Left ventricle myocardium inferior (tissue), 1 donor: ENCODE results near the gene HTD2. TPM values are rescaled to one million over a fixed set of nuclear protein-coding genes. Genes with fewer than 3 reads are reported as not detected.
"Not testable (repeated sequence)": the region's sequence is repeated elsewhere in the genome, so short reads cannot be mapped to it uniquely, and the experiment has no call there.

ENCODE experiments used
- DNase-seq: peaks from one replicate; pipeline ENCODE4 v3.0.0-alpha.2; 2020
- H3K27ac ChIP-seq: fragments of 200-600 bp; replicated peaks from 2 replicates; pipeline ENCODE4 v1.8.0; 2021
- H3K27me3 ChIP-seq: fragments of 200-600 bp; 2 replicates; pipeline ENCODE4 v1.8.0; 2021; ENCODE audit warnings: low read depth
- H3K36me3 ChIP-seq: fragments of 200-600 bp; 2 replicates; pipeline ENCODE4 v1.8.0; 2021
- H3K4me1 ChIP-seq: fragments of 200-600 bp; 2 replicates; pipeline ENCODE4 v1.8.0; 2021
- H3K4me3 ChIP-seq: fragments of 200-600 bp; 2 replicates; pipeline ENCODE4 v1.8.0; 2021; ENCODE audit warnings: mild to moderate bottlenecking, moderate library complexity
- H3K9me3 ChIP-seq: fragments of 200-600 bp; replicated peaks from 2 replicates; pipeline ENCODE4 v1.8.0; 2021
- intact Hi-C: fragments of 100-400 bp; cut with micrococcal nuclease; formaldehyde crosslinking; loops from one replicate; pipeline ENCODE4 v1.11.0; 2022
- total RNA-seq: library from RNA; stranded (reverse); fragmentation: NEBNext Ultra II Directional; extraction: Animal tissue kit (Norgen Biotek cat#: 25700); gene quantifications from one replicate; pipeline ENCODE4 v1.2.1, GENCODE V29; 2021
- TF ChIP-seq, protein P1 (sequence below): fragments of 200-600 bp; IDR thresholded peaks from 2 replicates; pipeline ENCODE4 v1.8.0; 2021; ENCODE audit warnings: antibody characterized with exemption, mild to moderate bottlenecking, borderline replicate concordance
- donor health status: DM: no; HTN: yes; CAD: no; lungs with severe emphysema.

The HTD2 gene
- total RNA-seq, 1 donor from 2014 or later, result 13.0 TPM

DNA sequence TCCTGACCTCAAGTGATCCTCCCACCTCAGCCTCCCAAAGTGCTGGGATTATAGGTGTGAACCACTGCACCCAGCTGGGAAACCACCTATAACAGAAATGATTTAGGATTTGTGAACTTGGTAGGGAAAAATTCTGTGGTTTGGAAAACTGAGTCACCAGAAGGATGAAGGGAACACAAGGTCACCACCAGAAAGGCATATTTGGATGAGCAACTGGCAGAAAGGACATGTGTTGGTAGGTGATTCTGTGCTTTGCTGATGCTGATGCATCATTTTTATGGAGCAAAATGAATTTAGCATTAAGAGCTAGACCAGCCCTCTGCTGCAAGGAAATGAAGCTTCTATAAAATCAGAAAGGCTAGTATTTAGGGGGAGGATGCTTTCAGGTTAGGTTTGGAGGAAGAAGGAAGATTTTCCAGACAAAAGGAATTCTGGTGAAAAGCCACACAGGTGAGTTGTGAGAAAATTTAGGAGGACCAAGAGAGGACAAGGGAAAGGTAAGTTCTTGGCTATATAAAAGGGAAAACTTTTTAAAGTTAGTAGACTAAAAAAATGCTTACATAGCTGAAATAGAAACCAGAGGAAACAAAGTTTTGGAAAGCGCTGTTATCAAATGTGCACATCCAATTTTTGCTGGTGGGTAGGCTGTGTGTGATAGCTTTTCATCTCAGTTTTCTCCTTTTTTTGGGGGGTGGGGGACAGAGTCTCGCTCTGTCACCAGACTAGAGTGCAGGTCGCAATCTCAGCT is 30.0 kb downstream of the HTD2 start:
- intact Hi-C loops, result loop anchor here (5.0 to 10.0 kb wide), 2 partner anchors 71 to 158 kb away; partner anchors contain the start of gene KCTD6
- no peaks in the 10 kb centered on the region for H3K27me3 ChIP-seq

DNA sequence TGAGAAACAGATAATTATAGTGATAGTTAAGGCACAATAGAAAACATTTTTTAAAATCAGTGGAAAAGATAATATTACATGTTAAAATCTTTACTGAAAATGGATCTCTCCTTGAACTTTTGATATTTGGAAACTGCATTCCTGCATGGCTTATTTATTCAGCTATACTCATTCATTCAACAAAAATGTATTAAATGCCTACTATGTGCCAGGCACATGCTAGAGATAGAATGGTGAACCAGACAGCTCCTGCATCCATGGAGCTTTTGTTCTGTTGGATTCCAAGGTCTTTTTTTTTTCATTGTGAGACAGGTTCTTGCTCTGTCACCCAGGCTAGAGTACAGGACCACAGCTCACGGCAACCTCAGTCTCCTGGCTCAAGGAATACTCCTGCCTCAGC is 30.9 kb downstream of the HTD2 start:
- H3K9me3 ChIP-seq, result no peaks in the 10 kb centered on the region
- no peak overlapping the region for H3K27ac ChIP-seq
- H3K36me3 ChIP-seq, result peaks cover 22% of the 10 kb centered on the region
- TF ChIP-seq, protein P1, sequence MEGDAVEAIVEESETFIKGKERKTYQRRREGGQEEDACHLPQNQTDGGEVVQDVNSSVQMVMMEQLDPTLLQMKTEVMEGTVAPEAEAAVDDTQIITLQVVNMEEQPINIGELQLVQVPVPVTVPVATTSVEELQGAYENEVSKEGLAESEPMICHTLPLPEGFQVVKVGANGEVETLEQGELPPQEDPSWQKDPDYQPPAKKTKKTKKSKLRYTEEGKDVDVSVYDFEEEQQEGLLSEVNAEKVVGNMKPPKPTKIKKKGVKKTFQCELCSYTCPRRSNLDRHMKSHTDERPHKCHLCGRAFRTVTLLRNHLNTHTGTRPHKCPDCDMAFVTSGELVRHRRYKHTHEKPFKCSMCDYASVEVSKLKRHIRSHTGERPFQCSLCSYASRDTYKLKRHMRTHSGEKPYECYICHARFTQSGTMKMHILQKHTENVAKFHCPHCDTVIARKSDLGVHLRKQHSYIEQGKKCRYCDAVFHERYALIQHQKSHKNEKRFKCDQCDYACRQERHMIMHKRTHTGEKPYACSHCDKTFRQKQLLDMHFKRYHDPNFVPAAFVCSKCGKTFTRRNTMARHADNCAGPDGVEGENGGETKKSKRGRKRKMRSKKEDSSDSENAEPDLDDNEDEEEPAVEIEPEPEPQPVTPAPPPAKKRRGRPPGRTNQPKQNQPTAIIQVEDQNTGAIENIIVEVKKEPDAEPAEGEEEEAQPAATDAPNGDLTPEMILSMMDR, result no peak
- intact Hi-C loops, result loop anchor here (5.0 to 10.0 kb wide), 2 partner anchors 70 to 158 kb away; partner anchors contain the start of gene KCTD6
- H3K4me1 ChIP-seq, result peaks cover 39% of the 10 kb centered on the region
- no peak for DNase-seq
- no peak overlapping the region for H3K4me3 ChIP-seq
- H3K27me3 ChIP-seq, result no peaks in the 10 kb centered on the region

More for the DNA sequence above, 30.0 kb downstream of the HTD2 start:
- Histone ChIP-seq H3K4me1 (peaks cover 43% of the 10 kb centered on the region), H3K36me3 (peaks cover 14% of the 10 kb centered on the region), H3K4me3 (no peak overlapping the region), H3K9me3 (no peaks in the 10 kb centered on the region), H3K27ac (peak overlapping the region; percentile 78)
- TF ChIP-seq, protein P1, result no peak
- no peak for DNase-seq

DNA sequence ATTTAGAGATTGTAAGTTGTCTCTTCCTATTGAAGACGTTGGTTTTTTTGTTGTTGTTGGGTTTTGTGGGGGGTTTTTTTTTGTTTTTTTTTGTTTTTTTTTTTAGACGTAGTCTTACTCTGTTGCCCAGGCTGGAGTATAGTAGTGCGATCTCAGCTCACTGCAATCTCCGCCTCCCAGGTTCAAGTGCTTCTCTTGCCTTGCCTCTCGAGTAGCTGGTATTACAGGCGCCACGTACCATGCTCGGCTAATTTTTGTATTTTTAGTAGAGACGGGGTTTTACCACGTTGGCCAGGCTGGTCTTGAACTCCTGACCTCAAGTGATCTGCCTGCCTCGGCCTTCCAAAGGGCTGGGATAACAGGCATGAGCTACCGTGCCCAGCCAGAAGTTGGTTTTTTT is 32.8 kb downstream of the HTD2 start:
- H3K27ac ChIP-seq, H3K9me3 ChIP-seq, H3K27me3 ChIP-seq, DNase-seq, H3K4me3 ChIP-seq: not testable (repeated sequence)
- Histone ChIP-seq H3K36me3 (peaks cover 25% of the 10 kb centered on the region), H3K4me1 (peaks cover 24% of the 10 kb centered on the region)
- intact Hi-C loops, result loop anchor here (5.0 to 10.0 kb wide), 2 partner anchors 68 to 156 kb away; partner anchors contain the start of gene KCTD6

DNA sequence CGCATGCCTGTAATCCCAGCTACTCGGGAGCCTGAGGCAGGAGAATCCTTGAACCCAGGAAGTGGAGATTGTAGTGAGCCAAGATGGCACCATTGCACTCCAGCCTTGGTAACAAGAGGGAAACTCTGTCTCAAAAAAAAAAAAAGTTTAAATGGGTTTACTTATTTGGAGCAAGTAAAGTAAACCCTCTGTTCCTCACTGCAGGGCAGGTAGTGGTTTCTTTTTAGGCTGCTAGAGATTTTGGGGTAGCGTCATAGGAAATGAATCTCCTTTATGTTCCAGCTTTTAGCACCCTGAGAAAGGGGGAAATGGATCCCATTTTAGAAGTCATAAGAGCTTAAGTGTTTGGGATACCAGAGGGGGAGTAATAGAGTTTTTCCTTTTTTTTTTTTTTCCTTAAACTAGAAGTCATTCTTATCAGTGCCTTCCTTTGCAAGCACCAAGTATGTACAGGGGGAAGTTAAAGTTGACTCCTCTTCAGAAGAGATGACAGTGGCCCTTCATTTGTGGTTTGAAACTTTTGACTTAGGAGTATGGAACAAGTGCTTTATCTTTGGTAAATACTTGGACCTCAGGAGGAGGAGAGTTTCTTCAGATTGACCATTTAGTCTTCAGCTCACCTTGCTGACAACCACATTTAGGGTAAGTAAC is 34.4 kb downstream of the HTD2 start:
- intact Hi-C loops, result no loop called here
- Histone ChIP-seq H3K9me3 (no peaks in the 10 kb centered on the region), H3K4me1 (peaks cover 20% of the 10 kb centered on the region), H3K27ac (no peak overlapping the region), H3K27me3 (no peaks in the 10 kb centered on the region), H3K4me3 (no peak overlapping the region), H3K36me3 (peaks cover 25% of the 10 kb centered on the region)
- TF ChIP-seq, protein P1, result no peak
- DNase-seq, result no peak

DNA sequence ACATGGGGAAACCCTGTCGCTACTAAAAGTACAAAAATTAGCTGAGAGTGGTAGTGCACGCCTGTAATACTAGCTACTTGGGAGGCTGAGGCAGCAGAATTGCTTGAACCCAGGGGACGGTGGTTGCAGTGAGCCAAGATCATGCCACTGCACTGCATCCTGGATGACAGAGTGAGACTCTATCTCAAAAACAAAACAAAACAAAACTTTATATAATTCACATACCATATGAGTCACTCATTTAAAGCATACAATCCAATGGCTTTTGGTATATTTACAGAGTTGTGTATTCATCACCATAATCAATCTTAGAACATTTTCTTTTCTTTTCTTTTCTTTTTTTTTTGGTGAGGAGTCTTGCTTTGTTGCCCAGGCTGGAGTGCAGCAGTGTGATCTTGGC is 35.1 kb downstream of the HTD2 start:
- Histone ChIP-seq H3K27me3 (no peaks in the 10 kb centered on the region), H3K4me3 (no peak overlapping the region), H3K27ac (no peak overlapping the region), H3K9me3 (no peaks in the 10 kb centered on the region), H3K4me1 (peaks cover 17% of the 10 kb centered on the region), H3K36me3 (peaks cover 25% of the 10 kb centered on the region)
- TF ChIP-seq, protein P1, result no peak
- DNase-seq, result no peak
- intact Hi-C loops, result no loop called here

DNA sequence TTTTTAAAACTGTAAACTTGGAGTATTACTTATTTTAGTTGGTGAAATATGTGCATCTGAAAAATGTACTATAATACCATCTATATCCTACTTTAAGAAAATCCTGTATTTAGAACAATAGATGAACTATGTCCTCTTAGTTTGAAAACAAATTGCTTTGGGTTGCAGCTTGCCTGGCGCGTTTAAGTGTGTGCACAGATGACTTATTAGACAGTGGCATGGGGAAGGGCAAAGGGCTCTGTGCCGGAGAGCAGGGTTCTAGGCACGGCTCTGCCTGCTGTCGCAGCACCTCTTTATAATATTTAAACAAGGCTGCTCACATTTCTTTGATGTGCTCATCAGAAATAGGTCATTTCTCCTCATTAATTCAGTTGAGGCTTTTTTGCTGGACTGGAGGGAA is 36.4 kb downstream of the HTD2 start:
- no peaks in the 10 kb centered on the region for H3K27me3 ChIP-seq
- intact Hi-C loops, result no loop called here
- no peak overlapping the region for H3K4me3 ChIP-seq
- TF ChIP-seq, protein P1, result no peak
- H3K4me1 ChIP-seq, result peaks cover 17% of the 10 kb centered on the region
- peaks cover 23% of the 10 kb centered on the region for H3K36me3 ChIP-seq
- no peak for DNase-seq
- no peaks in the 10 kb centered on the region for H3K9me3 ChIP-seq
- no peak overlapping the region for H3K27ac ChIP-seq
